OCI-LY3 (cell line): Measurements from ENCODE around the gene FUT7.

Experiments used
- H2AFZ ChIP-seq: fragments of 200-600, 300-600 bp; shearing (Covaris generic); 2 replicates; pipeline ENCODE4 v1.6.0; 2014; ENCODE audit warnings: antibody characterized with exemption, low read depth, low read length
- H3K27ac ChIP-seq: fragments of 200-600, 300-600 bp; sonication (generic); 2 replicates; pipeline ENCODE4 v1.5.1; 2014; ENCODE audit warnings: mild to moderate bottlenecking, low read length, moderate library complexity, mixed read lengths
- H3K27me3 ChIP-seq: fragments of 200-600, 300-600 bp; sonication (generic); 2 replicates; pipeline ENCODE4 v1.6.1; 2014; ENCODE audit warnings: low read depth, low read length, mixed read lengths
- H3K36me3 ChIP-seq: fragments of 200-600, 300-600 bp; sonication (generic); replicated peaks from 2 replicates; pipeline ENCODE3; 2014; ENCODE audit warnings: low read depth, low read length, mixed read lengths
- H3K4me1 ChIP-seq: fragments of 300-600, 200-600 bp; sonication (generic); 2 replicates; pipeline ENCODE4 v1.6.1; 2014; ENCODE audit warnings: low read length, mixed read lengths
- H3K4me2 ChIP-seq: fragments of 200-600, 300-600 bp; sonication (generic); 2 replicates; pipeline ENCODE4 v1.6.1; 2014; ENCODE audit warnings: low read length, mixed read lengths
- H3K4me3 ChIP-seq: fragments of 300-600, 200-600 bp; sonication (generic); 2 replicates; pipeline ENCODE4 v1.5.1; 2014; ENCODE audit warnings: antibody characterized with exemption, mild to moderate bottlenecking, low read length, moderate library complexity
- H3K79me2 ChIP-seq: fragments of 300-600, 200-600 bp; shearing (Covaris generic); 2 replicates; pipeline ENCODE4 v1.6.1; 2014; ENCODE audit warnings: mild to moderate bottlenecking, low read length, mixed read lengths
- H3K9ac ChIP-seq: fragments of 300-600, 200-600 bp; shearing (Covaris generic); 2 replicates; pipeline ENCODE4 v1.6.0; 2014; ENCODE audit warnings: mild to moderate bottlenecking, low read length, moderate library complexity
- H3K9me3 ChIP-seq: fragments of 200-600, 300-600 bp; shearing (Covaris generic); 2 replicates; pipeline ENCODE4 v1.6.1; 2014; ENCODE audit warnings: low read length, mixed read lengths; ENCODE audit not compliant: insufficient read depth
- H4K20me1 ChIP-seq: fragments of 200-600, 300-600 bp; sonication (generic); 2 replicates; pipeline ENCODE4 v1.6.1; 2016; ENCODE audit warnings: low read length, mixed read lengths; ENCODE audit not compliant: insufficient read depth
- CTCF ChIP-seq: fragments of 200-600, 300-600 bp; sonication (generic); IDR thresholded peaks from 2 replicates; pipeline ENCODE4 v1.5.1; 2014; ENCODE audit warnings: antibody characterized with exemption, low read length, low read depth
- EZH2phosphoT487 ChIP-seq: fragments of 200-600 bp; shearing (Covaris generic); IDR thresholded peaks from 2 replicates; pipeline ENCODE4 v1.6.1; 2018; ENCODE audit warnings: antibody characterized with exemption, mixed run types, low read depth

The FUT7 gene

DNA sequence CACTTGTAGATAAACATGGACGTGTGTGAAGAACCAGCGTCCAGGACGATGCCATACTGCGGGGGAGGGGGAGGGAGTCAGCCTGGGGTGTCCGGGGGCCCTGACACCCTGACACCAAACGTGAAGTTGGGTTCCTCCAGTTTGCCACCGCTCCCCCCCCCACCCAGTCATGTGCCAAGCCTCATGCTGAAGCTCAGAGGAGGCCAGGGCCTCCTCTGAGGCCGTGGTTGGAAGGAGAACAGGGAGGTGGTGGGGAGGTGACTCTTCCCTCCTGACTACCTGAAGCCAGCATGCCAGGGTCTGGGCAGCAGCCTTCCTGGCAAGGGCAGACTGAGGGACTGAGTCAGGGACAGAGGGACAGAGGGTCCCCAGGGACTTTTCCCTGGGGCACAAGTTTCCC is 20.4 kb upstream of the FUT7 start:
- no peaks in the 10 kb centered on the region for H3K79me2 ChIP-seq
- H4K20me1 ChIP-seq, result 0 out of 2 replicates have a peak, but pooled peaks cover 4% of the 10 kb centered on the region
- no peak overlapping the region for H3K4me2 ChIP-seq
- H2AFZ ChIP-seq, result no peak overlapping the region
- no peak for TF ChIP-seq EZH2phosphoT487
- no peak for TF ChIP-seq CTCF
- no peak overlapping the region for H3K4me3 ChIP-seq
- H3K9me3 ChIP-seq, result no peaks in the 10 kb centered on the region
- H3K9ac ChIP-seq, result no peak overlapping the region
- H3K27me3 ChIP-seq, result peaks cover 8% of the 10 kb centered on the region; the same call in 1 of the 2 replicates
- H3K4me1 ChIP-seq, result no peaks in the 10 kb centered on the region
- no peak overlapping the region for H3K27ac ChIP-seq
- H3K36me3 ChIP-seq, result no peaks in the 10 kb centered on the region

GRCh38 chr9:137051145-137051724 is 19.3 kb upstream of the FUT7 start:
- Histone ChIP-seq H3K36me3 (no peaks in the 10 kb centered on the region), H3K4me2 (no peak overlapping the region), H2AFZ (no peak overlapping the region)

DNA sequence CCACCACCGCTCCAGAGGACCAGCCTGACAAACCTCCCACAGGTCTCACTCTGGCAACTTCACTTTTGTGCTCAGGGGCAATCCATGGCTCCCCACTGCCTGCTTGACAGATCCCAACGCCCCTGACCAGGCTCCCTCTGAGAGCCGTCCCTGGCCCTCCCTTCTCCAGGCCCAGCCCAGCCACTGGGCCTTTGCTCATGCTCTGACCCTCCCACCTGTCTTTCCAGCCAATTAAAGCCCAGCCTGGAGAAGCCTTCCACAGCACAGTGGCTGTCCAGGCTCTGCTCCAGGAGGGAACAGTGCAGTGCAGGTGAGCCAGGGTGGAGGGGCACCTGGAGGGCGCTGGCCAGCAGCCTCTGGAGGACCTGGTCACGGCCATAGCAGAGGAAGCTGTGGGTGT is 18.7 kb upstream of the FUT7 start:
- TF ChIP-seq EZH2phosphoT487 (no peak), CTCF (no peak)
- H3K27ac ChIP-seq, result no peak overlapping the region
- H2AFZ ChIP-seq, result no peak overlapping the region
- no peaks in the 10 kb centered on the region for H3K79me2 ChIP-seq
- H3K4me2 ChIP-seq, result no peak overlapping the region
- 0 out of 2 replicates have a peak, but pooled peaks cover 9% of the 10 kb centered on the region for H4K20me1 ChIP-seq
- peaks cover 11% of the 10 kb centered on the region; the same call in 1 of the 2 replicates for H3K27me3 ChIP-seq
- peaks cover 3% of the 10 kb centered on the region; the same call in 1 of the 2 replicates for H3K4me1 ChIP-seq
- H3K9me3 ChIP-seq, result no peaks in the 10 kb centered on the region
- H3K9ac ChIP-seq, result no peak overlapping the region
- no peak overlapping the region for H3K4me3 ChIP-seq
- H3K36me3 ChIP-seq, result no peaks in the 10 kb centered on the region

More at GRCh38 chr9:137051145-137051724, 19.3 kb upstream of the FUT7 start:
- no peak overlapping the region for H3K4me3 ChIP-seq
- peaks cover 2% of the 10 kb centered on the region; the same call in 1 of the 2 replicates for H3K4me1 ChIP-seq
- H3K79me2 ChIP-seq, result no peaks in the 10 kb centered on the region
- H4K20me1 ChIP-seq, result 0 out of 2 replicates have a peak, but pooled peaks cover 9% of the 10 kb centered on the region
- peaks cover 11% of the 10 kb centered on the region; the same call in 1 of the 2 replicates for H3K27me3 ChIP-seq
- no peaks in the 10 kb centered on the region for H3K9me3 ChIP-seq
- no peak overlapping the region for H3K9ac ChIP-seq
- TF ChIP-seq CTCF (no peak), EZH2phosphoT487 (no peak)
- no peak overlapping the region for H3K27ac ChIP-seq

DNA sequence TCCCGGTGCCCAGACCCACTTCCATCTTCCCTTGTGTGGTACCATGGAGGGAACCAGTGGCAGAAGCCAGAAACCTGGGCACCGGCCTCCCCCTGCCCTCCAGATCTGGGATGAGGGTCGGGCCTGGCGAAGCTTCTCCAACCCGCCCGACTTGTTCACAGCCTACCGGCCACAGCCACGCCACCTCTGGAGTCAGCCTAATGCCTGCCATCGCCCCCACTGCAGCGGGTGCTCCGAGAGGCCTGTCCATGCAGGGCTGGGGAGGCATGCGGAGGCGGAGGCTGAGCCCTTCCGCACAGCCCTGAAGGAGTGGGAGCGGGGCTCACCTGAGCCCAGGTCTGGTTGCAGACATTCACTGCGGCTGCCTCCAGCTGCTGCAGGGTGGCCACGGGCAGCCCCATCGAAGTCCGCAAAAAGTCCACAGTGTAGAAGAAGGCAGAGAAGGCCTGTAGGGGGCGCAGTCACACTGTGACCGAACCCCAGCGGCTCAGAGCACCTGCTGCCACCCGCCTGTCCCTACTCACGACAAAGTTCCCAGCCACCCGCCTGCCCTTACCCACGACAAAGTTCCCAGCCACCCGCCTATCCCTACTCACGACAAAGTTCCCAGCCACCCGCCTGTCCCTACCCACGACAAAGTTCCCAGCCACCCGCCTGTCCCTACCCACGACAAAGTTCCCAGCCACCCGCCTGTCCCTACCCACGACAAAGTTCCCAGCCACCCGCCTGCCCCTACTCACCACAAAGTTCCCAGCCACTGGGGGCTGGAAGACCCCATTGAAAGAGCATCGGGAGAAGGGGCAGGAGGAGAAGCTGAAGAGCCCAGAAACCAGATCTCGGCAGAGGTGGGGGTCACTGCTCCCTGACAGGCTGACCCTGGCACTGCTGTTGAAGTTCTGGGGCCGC is 17.9 kb upstream of the FUT7 start:
- H3K9ac ChIP-seq, result no peak overlapping the region
- H3K79me2 ChIP-seq, result no peaks in the 10 kb centered on the region
- TF ChIP-seq CTCF (peak; percentile 50), EZH2phosphoT487 (no peak)
- peaks cover 3% of the 10 kb centered on the region; the same call in 1 of the 2 replicates for H3K4me1 ChIP-seq
- H3K9me3 ChIP-seq, result no peaks in the 10 kb centered on the region
- H3K4me2 ChIP-seq, result no peak overlapping the region
- peaks cover 15% of the 10 kb centered on the region for H3K27me3 ChIP-seq
- H3K27ac ChIP-seq, result no peak overlapping the region
- H3K4me3 ChIP-seq, result no peak overlapping the region
- H2AFZ ChIP-seq, result no peak overlapping the region
- H3K36me3 ChIP-seq, result no peaks in the 10 kb centered on the region
- 0 out of 2 replicates have a peak, but pooled peaks cover 9% of the 10 kb centered on the region for H4K20me1 ChIP-seq
